ENCODE measurements around the gene HTATSF1. TPM values are rescaled to one million over a fixed set of nuclear protein-coding genes. Genes with fewer than 3 reads are reported as not detected.

Gene HTATSF1
- total and polyA plus RNA-seq, 9 of the 15 experiments (the other 6 are each of a cell fraction or from before 2014, with no cell fraction given), result 2.6 to 87.7 (median 42.2) TPM

- 11% methylated on average over 3 of the region's 3 CpGs for WGBS (ENCODE audit: insufficient coverage, low coverage, missing lambda C conversion rate)
- CTCF ChIA-PET (ENCODE audit: low intra/inter-chr PET ratio), result no interaction called here
- BruUV-seq (replicated peaks), result no TSS peak
Observed at GRCh38 chrX:136546371-136546781, 49.0 kb downstream of the HTATSF1 start.

More at GRCh38 chrX:136546371-136546781, 49.0 kb downstream of the HTATSF1 start:
- intact Hi-C loops (cut with micrococcal nuclease) (no loop called here), in situ Hi-C loops (cut with MboI) (no loop called here)
- H3K9me3 ChIP-seq (replicated peaks; ENCODE audit: control insufficient read depth, insufficient read depth, low read depth, low read length), result no peaks in the 10 kb centered on the region
- TF ChIP-seq CBX1 (IDR thresholded peaks at IDR 0.05; ENCODE audit: low read depth) (no peak), CHAMP1 (IDR thresholded peaks at IDR 0.05) (no peak), ZNF444 (CRISPR knock-in tag; IDR thresholded peaks at IDR 0.05) (no peak), ZNF41 (CRISPR knock-in tag; conservative IDR thresholded peaks at IDR 0.05) (no peak), TCF15 (CRISPR knock-in tag; IDR thresholded peaks at IDR 0.05) (no peak), THAP7 (CRISPR knock-in tag; IDR thresholded peaks at IDR 0.05) (no peak), ZNF316 (IDR thresholded peaks at IDR 0.05) (no peak), ZNF311 (CRISPR knock-in tag; IDR thresholded peaks at IDR 0.05) (no peak), CEBPZ (IDR thresholded peaks at IDR 0.05; ENCODE audit: borderline replicate concordance, low read depth, low read length) (no peak), PATZ1 (CRISPR knock-in tag; IDR thresholded peaks at IDR 0.05; ENCODE audit: borderline replicate concordance) (no peak)
- peaks cover 3 to 36% of the 10 kb centered on the region in 2 experiments; a peak in 4 of 5 replicates for H3K27me3 ChIP-seq (ENCODE audit: control insufficient read depth in 2 of 2, insufficient read depth in 2 of 2, low read length in 2 of 2)
- H3K4me2 ChIP-seq (ENCODE audit: insufficient read depth, low read length), result no peak overlapping the region
- peaks cover 0 to 3% of the 10 kb centered on the region in 2 experiments; a peak in 1 of 5 replicates for H3K4me1 ChIP-seq (replicated peaks in 1 of 2; ENCODE audit: control insufficient read depth in 2 of 2, insufficient read depth in 2 of 2, low read length in 2 of 2)
- H2AFZ ChIP-seq (ENCODE audit: low read depth, low read length), result no peak overlapping the region
- DNase-seq (ENCODE audit: extremely low read depth in 1 of 4, low spot score in 3 of 4) (no peak), ATAC-seq (no peak), FAIRE-seq (no peak)
- H3K4me3 ChIP-seq, result no peak overlapping the region
- H3K79me2 ChIP-seq (ENCODE audit: control insufficient read depth, insufficient read depth, low read length), result no peaks in the 10 kb centered on the region
- H3K27ac ChIP-seq (ENCODE audit: extremely low read depth, low read depth, low read length), result no peak overlapping the region
- POLR2A ChIA-PET, result no interaction called here
- H4K20me1 ChIP-seq (replicated peaks; ENCODE audit: control insufficient read depth, insufficient read depth, low read length), result no peaks in the 10 kb centered on the region
- H3K36me3 ChIP-seq (ENCODE audit: control insufficient read depth, insufficient read depth, low read length), result no peaks in the 10 kb centered on the region
- no peak overlapping the region for H3K9ac ChIP-seq (ENCODE audit: insufficient read depth in 1 of 2, low read depth in 2 of 2, low read length in 2 of 2)
- no peaks in the 10 kb centered on the region for H3K9me1 ChIP-seq (ENCODE audit: control insufficient read depth, insufficient read depth, low read length)

All from K562 (cell line).